Globus pallidus (tissue), 1 donor: Measurements from ENCODE around the gene PDXP.
"Not testable (repeated sequence)": the region's sequence is repeated elsewhere in the genome, so short reads cannot be mapped to it uniquely, and the experiment has no call there.

Experiments
- DNase-seq: peaks from one replicate; pipeline ENCODE4 v3.0.0-alpha.2; 2015; ENCODE audit warnings: low spot score

PDXP gene, protein sequence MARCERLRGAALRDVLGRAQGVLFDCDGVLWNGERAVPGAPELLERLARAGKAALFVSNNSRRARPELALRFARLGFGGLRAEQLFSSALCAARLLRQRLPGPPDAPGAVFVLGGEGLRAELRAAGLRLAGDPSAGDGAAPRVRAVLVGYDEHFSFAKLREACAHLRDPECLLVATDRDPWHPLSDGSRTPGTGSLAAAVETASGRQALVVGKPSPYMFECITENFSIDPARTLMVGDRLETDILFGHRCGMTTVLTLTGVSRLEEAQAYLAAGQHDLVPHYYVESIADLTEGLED

DNA sequence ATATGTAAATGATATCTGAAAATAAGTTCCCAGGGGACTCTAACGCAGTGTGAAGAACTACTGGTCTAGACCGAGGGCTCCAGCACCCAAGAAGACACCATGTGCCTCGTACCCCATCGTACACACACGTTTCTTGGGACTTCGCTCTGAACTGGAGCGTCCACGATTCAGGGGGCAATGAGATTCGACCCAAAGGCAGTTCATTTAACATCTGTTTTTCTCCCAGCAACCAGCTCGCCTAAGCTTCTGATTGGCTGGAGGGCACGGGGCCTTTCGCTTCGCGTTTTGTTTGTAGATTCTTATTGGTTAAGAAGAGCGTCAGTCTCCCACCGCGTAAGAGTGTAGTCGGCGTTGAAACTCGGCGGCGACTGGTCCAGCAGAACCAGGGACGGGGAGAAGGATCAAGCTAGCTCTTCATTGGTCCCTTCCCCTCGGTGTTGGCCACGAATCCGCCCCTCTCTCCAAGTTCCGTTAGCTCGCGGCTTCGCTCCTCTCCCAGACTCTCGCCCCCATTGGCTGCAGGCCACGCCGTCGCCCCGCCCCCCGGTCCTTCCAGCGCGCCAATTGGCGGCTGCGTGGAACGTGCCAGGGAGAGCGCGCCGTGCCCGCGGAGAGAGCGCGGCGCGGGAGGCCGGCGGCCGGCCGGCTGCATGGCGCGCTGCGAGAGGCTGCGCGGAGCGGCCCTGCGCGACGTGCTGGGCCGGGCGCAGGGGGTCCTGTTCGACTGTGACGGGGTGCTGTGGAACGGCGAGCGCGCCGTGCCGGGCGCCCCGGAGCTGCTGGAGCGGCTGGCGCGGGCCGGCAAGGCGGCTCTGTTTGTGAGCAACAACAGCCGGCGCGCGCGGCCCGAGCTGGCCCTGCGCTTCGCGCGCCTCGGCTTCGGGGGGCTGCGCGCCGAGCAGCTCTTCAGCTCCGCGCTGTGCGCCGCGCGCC is at the start of gene PDXP:
TSS of gene PDXP (plus strand) at position 591 of the 933 bp plus-strand sequence. CDS start at position 651, 60 bp downstream.
- peak; percentile 99 for DNase-seq

DNA sequence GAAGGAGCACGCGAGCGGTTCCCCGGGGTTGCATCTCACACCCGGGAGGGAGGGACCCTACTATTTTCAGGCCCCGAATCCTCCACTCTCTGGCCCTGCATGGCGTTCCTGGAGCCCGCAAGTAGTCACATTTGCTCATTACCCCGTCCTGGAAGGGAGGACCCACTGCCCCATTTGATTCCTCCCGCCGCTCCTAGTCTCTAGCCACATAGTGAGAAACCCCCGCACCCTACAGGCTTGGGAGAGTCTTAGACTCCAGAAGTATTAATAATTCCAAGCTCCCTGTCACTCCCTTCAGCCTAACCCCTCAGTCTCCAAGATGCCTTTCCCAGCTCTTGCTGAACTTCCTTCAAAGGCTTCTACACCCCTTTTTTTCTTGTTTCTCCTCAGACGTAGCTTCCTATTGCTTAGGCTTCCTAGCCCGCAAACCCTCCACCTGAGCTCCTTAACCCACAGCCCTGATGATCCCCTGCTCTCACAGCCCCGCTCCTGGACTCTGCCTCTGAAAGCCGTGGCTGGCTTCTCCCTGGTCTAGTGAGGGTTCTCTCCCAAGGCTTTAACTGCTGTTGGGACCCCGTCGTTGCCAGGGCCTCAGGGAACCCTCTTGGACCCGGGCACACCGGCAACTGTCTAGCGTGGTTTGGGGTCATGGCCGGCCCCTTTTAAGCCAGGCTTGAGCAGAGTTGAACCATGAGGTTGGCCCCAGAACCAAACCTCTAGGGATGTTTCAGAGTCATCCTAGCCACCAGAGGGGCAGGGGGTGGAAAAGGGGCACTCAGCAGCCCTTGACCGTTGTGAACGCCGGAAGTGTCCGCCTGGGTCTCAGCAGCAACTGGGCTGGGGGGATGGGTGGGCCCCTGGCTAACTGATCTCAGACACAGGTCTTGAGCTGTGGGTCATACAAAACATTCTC is 49.0 kb upstream of the PDXP start:
- DNase-seq = peak; percentile 40

DNA sequence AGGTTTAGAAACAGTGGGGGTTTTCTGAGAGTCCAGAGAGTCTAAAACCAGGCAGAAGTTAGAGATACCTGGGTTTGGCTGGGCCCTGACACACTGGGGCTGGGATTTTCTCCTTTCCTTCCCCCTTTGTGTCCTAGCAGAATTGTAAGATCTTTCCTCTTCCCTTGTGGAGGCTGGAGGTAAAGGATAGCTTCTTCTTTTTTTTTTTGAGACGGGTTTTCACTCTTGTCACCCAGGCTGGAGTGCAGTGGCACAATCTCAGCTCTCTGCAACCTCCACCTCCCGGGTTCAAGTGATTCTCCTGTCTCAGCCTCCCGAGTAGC is 48.4 kb upstream of the PDXP start:
- not testable (repeated sequence) for DNase-seq

DNA sequence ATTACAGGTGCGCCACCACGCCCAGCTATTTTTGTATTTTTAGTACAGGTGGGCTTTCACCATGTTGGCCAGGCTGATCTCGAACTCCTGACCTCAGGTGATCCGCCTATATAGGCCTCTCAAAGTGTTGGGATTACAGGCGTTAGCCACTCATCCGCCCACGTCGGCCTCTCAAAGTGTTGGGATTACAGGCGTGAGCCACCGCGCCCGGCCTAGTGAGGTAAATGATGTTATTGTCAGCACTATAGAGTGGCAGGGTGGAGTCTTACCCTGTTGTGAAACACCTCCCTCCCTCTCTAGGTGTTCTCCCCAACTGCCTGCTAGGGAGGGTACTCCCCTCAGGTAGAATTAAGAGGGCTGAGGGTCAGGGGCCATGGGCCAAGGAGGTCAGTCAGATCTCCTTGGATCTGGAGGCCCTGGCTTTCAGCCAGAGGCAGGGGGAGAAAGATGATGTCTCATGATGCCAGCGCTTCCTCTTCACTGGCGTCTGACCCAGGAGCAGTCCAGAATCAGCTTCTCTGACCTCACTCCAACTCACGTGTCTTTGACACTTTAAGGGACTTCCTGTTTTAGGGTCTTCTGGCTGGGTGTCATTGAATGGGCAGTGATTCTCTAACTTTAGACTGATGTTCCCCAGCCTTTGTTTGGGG is 47.9 kb upstream of the PDXP start:
- DNase-seq = peak; percentile 38

DNA sequence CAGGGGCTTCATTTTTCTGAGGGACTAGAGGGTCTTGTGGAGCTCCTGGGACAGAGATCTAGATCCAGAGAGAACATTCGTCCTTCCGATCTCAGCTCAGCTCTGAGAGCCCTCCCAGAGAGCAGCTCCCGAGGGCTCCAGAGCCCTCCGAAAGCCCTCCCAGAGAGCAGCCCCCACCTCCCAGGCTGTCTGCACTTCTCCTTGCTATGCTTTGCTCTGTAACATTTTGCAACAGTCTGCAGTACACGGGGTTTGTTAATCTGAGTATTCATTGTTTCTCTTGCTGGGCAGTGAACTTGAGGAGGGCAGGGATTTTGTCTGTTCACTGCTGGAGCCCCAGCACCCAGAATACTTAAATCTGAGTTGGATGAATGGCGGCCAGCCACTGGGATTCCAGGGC is 47.3 kb upstream of the PDXP start:
- no peak for DNase-seq

DNA sequence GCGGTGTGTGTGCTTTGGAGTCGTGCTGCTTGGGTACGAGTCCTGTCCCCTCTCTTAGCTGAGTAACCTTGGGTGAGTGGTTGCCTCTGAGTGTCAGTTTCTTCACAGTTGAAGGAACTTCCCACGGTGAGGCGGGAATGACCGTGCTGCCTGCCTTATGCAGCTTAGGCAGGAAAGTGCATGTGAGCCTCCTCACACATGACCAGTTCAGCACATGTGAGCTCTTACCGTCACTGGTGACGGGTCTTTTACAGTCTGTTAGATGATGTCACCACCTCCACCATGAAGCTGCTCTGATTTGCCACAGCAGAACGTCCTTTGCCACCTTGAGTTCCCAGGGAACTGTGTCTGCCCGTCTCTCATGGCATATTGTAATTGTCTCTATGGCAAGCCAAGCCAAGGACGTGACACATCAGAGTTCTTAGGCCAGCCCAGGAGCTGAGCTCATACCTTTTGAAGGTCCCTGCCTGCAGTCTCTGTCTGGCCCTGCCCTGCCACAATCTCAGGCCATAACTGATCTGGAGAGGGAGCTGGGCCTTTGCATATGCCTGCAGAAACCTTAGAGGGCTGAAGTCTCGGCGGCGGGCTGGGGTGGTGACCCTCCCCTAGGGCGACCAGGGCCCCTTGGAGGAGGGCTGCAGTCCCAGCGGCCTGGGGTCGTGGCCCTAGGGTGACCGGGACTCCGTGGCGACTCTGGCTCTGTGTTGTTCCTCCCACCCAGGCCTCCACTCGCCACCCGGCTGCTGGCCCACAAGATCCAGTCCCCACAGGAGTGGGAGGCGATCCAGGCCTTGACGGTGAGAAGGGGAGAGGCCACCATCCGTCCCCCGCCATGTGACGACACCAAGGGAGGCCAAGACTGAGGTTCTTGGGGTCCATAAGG is 42.1 kb upstream of the PDXP start:
- no peak for DNase-seq

DNA sequence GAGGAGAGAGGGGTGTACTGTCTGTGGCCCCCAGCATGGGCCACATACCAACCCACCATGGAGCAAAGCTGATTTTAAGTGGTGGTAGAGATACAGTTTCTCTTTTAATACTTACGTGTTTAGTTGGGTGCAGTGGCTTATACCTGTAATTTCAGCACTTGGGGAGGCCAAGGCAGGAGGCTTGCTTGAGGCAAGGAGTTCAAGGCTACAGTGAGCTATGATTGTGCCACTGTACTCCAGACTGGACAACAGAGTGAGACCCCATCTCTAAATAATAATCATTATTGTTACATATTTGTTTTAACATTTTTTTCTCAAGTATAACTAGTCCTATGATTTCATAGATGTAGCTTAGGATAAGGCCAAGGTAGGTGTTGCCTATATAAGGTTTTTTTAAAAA is 41.1 kb upstream of the PDXP start:
- DNase-seq = no peak

DNA sequence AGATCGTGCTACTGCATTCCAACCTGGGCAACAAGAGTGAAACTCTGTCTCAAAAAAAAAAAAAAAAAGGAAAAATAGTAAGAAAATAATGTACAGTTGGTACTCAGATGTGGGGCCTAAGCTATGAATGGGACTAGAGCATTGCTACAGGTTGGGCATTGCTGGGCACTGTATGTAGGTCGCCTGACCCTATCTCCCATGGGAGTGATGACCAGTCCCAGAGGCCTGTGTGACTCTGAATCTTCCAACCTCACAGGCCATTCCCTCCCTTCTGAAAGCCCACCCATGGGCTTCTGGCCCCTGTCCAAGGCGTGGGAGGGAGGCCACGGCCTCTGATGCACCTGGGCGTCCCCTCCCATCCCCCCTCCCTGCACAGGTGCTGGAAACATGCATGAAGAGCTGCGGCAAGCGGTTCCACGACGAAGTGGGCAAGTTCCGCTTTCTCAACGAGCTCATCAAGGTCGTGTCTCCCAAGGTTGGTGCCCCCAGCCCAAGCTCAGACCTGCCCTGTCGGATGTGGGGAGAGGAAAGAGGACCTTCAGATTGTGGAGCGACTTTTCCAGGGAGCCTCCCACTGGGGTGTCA is 40.4 kb upstream of the PDXP start:
- no peak for DNase-seq

DNA sequence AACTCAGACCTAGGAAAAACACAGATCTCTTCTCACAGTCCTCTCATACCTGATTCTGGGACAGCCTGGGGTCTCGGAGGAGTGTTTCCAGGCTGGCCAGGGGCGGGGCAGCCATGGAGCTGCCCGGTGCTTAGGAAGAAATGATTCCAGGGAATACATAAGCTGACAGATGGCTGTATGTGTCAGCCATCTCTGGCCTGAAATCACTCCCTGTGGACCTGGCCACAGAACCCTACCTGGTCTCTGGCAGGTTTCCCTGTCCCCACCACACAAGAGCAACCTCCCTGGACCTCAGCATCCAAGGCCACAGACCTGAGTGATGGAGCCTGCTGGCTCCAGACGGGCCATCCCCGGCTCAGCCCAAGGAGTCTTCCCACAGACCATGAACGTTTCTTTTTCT is 39.8 kb upstream of the PDXP start:
- DNase-seq = no peak

DNA sequence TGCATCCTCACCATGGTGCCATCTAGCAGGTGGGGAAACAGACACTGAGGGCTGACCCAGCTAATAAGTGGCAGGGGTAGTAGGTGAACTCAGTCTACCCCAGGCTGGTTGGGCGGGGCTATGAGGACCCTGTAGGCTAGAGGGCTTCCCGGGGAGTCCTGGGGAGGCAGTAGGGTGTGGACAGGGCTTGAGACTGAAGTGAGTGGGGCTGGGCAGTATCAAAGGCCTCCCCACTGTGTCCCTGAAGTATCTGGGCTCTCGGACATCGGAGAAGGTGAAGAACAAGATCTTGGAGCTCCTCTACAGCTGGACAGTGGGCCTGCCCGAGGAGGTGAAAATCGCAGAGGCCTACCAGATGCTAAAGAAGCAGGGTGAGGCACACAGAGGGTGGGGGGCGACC is 38.5 kb upstream of the PDXP start:
- DNase-seq = no peak

DNA sequence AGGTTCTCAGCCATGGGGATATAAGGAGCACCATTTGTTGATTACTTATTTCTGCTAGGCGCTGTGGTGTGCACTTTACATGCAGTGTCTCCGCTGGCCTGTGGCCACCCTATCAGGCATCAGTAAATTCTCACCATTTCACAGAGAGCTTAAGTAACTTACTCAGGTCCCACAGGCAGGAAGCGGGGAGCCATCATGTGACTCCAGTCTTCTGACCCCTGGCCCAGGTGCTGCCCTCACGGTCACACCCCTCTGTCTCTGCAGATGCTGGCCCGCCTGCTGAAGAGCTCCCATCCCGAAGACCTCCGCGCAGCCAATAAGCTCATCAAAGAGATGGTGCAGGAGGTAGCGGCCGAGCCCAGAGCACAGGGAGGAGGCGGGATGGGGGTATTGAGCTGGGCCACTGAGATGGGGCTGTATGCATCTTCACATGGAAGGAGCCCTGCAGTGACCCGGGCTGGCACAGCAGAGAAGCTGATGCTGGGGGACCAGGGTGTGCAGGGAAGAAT is 37.1 kb upstream of the PDXP start:
- no peak for DNase-seq

DNA sequence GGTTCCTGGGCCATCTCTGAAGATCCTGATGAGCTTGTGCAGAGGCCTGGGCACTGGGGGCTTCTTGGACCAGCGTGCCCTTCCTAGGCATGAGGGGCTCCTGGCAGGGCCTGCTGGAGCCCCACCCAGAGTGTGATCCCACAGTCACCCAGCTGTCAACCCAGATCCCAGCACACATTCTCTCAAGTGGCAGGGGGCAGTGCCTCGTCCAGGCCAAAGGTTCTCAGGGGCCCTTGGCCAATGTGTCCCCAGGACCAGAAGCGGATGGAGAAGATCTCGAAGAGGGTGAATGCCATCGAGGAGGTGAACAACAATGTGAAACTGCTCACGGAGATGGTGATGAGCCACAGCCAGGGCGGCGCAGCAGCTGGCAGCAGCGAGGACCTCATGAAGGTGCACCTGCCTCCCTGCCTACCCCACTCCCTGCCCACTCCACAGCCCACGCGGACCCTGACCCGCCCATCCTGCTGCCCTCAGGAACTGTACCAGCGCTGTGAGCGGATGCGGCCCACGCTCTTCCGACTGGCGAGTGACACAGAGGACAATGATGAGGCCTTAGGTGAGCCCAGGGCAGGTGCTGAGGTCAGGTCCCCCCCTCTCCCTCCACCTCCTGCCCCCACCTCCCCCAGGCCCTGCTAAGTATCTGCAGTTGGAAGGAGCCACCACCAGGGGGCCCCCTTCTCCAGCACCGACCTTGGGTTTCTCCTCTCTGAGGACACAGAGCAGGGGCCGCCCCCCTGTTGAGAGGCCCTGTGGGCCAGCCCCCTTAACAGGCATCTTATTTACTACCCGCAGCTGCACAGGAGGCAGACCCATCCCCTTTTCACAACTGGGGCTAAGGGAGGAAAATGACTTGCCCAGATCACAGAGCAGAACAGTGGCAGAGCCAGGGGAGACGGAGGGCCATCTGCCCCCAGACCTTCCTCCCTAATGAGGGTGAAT is 35.2 kb upstream of the PDXP start:
- no peak for DNase-seq

DNA sequence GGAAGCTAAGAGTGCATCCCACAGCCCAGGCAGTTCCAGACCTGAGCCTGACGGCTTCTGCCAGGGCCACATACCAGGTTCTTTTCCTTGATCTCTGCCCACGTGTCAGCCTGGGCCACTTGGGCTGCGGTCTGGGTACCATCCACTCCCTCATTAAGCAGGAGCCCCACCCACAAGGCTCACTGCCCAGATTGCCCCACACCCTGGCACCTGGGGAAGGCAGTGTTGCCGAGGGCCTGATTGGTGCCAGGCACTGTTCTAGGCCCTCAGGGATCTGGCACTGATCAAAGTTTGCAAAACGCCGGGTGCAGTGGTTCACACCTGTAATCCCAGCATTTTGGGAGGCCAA is 34.5 kb upstream of the PDXP start:
- DNase-seq = no peak

DNA sequence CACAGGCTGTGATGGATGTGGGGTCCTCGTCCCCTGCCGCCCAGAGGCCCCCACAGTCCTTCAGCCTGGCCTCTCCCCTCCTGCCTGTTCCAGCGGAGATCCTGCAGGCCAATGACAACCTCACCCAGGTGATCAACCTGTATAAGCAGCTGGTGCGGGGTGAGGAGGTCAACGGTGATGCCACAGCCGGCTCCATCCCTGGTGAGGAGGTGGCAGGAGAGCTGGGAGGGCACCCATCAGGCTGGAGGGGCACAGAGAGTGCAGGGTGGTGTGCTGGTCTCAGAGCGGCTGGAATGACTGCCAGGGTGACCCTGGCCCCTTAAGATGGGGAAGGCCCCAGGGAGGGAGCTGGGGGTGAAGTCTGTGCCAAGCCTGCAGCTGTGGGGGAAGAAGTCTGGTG is 33.6 kb upstream of the PDXP start:
- DNase-seq = no peak

DNA sequence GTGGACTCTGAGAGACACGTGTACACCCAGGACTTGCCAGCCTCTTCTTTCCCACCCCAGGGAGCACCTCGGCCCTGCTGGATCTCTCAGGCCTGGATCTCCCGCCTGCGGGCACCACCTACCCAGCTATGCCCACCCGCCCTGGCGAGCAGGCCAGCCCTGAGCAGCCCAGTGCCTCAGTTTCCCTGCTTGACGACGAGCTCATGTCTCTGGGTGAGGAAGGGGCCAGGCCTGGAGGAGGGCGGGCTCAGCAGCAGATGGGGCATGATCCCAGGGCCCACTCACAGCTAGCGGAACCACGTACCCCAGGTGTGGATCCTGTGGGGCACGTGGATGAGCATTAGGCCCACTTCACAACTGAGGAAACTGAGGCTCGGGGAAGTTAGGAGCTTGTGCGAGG is 32.8 kb upstream of the PDXP start:
- no peak for DNase-seq

DNA sequence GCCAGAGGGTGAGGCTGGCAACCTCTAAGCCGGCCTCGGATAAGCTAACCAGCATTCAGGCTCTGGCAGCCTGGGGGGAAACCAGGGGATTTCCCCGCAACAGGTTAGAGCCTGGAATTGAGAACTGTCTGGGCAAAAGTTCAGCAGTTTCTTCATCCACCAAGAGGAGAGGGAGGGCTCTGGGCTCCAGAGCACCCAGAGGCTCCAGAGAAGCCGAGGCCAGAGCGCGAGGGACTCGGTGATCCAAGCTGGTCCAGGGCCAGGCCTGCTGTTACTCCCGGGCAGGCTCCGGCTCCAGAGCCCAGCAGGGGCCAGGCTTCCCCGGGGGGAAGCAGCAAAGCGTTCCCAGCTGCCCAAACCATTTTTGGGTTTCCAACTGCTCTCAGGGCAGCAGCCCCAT is 32.4 kb upstream of the PDXP start:
- no peak for DNase-seq

DNA sequence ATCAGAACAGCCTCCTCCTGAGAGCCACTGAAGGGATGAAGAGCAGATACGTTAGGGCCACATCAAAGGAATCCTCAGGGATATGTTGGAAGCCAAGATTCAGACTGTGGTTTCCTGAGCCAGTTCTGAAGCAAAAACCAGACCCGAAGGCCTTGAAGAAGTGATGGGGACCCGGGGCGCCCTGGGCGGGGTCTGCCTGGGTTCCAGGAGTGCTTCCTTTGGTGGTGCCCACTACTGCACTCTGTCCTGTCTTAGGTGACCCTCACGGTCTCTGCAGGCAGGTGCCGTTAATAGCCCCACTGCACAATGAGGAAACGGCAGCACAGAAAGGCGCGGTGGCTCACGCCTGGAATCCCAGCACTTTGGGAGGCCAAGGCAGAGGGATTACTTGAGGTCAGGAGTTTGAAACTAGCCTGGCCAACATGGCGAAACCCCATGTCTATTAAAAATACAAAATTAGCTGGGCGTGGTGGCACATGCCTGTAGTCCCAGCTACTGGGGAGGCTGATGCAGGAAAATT is 31.9 kb upstream of the PDXP start:
- DNase-seq = no peak

DNA sequence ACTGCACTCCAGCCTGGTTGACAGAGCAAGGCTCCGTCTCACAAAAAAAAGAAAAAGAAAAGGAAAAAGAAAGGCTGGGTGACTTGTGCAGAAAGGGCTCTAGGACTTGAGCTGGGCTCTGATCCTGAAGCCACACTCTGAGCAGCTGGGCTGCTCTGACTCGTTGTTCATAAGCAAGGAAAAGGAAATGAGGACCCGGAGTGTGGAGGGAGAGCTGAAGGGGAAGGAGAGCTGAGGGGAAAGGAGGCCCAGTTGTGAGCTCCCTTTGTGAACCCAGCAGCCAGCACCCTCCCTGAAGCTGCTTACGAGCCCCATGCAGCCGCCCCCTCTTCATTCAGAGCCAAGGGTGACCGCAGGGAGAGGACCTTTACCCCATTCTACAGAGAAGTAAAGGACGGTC is 31.4 kb upstream of the PDXP start:
- DNase-seq = no peak

DNA sequence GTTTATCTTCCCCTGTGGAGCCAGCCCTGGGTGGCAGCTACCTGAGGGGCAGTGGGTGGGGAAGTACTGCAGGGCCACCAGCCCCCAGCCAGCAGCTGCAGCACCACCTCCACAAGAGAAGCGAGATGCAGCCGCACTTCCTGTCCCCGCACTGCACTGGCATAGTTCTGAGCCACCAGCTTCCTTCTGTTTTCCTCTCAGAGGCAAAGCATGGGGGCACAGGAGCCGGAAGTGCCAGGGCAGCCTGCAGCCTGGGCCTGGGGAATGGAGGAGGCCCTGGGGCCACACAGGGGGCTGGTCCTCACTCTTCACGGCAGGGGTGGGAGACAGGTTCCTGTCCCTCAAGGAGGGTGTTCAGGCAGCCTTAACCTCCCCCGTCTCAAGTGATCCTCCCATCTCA is 31.0 kb upstream of the PDXP start:
- no peak for DNase-seq
